Activated CD4-positive, alpha-beta T cell treated with anti-CD3 and anti-CD28 coated beads, Interleukin-2, amount 50 U/mL, for 48 hours (primary cell): Measurements from ENCODE around the gene USP2.
"Not testable (repeated sequence)": the region's sequence is repeated elsewhere in the genome, so short reads cannot be mapped to it uniquely, and the experiment has no call there.

Experiments
- DNase-seq, 2 experiments: peaks; one replicate each; pipeline ENCODE4 v3.0.0-alpha.2; 2020

USP2 gene

DNA sequence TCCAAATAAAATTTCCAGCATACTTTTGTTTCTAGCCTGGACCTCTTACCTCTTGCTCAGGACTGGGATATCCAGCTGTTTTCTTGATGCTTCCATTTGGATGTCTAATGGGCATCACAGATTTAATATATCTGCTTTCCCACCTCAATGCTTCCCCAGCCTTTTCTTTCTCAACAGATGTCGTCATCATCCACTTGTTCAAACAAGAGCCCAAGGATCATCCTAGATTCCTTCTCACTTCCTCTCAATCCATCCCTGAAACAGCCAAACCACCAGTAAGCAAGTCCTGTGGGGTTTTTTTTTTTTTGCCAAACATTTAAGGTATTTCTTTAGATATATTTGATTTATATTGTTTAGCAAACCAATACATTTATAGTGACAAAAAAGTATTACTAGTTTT is 29.0 kb upstream of the USP2 start:
- no peak for DNase-seq

DNA sequence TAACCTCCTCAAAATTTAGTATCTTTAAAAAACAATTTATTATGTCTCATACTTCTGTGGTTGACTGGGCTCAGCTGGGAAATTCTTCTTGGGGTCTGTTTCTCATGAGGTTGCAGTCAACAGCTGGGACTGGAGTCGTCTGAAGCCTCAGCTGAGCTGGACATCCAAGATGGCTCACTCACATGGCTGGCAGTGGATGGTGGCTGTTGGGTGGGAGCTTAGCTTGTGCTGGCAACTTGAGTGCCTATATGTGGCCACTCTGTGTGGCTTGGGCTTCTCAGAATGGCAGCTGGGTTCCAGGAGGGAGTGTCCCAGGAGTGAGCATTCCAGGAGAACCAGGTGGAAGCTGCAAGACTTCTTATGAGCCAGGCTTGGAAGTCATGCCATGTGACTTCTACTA is 28.2 kb upstream of the USP2 start:
- no peak for DNase-seq

- DNase-seq, result no peak
Observed at GRCh38 chr11:119406005-119406404, 24.5 kb upstream of the USP2 start.

DNA sequence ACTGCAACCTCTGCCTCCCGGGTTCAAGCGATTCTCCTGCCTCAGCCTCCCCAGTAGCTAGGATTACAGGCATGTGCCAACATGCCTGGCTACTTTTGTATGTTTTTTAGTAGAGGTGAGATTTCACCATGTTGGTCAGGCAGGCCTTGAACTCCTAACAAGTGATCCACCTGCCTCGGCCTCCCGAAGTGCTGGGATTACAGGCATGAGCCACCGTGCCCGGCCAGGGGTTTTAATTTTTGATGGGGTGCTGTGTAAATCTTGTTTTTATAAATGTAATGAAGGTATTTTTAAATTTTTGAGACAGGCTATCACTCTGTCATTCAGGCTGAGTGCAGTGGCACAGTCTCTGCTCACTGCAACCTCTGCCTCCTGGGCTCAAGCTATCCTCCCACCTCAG is 24.0 kb upstream of the USP2 start:
- DNase-seq, result not testable (repeated sequence)

DNA sequence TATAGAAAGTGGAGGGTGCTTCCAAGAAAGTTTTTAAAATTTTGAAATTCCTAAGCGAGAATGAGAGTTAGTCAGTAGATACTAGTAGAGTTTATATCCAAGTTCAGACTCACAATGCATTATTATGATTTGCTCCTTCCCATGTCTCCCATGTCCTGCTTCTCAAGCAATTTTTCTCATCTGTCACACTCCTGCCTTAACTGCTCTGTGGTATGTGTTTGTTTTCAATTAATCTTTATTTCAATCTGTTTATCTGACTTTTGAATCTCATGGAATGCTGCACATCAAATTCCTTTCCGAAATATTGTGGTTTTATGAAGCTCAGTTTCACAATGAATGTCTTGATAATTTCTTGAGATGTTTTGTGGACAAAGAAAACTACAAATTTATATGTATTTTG is 23.4 kb upstream of the USP2 start:
- DNase-seq, result no peak

DNA sequence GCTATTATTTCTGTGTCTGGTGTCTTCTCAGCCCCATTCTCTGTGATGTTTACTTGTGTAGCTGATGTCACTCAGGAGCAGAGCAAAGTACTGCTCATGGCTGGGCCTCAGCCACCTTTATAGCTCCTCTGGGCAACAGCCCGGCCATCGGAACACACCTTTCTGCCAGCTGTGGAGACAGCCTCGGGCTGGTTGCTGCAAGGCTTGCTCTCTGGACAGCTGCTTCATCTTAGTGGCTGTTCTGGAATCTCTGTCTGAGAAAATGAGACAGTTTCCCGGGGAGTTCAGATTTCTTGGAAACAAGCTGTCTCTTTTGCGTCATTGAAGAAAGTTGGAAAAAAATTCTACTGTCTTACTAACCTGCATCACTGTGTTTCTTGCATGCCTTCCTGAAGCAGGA is 21.5 kb upstream of the USP2 start:
- no peak for DNase-seq

DNA sequence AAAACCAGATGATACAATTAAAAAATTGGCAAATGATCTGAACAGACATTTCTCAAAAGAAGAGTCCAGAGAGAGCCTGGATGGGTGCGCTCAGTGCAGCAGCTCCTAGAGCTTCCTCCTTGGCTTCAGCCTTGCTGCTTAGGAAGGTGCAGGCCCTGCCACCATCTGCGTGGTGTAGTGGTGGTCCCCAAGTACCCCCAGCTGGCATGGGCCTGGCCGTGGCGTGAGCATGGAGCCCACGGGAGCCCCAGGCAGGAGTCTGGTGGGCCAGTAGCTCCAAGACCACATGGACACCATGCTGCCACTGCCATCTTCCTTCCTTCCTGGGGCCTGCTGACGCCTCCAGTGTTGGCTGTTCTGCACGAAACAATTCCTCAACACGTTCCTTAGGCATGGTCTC is 21.0 kb upstream of the USP2 start:
- no peak for DNase-seq

DNA sequence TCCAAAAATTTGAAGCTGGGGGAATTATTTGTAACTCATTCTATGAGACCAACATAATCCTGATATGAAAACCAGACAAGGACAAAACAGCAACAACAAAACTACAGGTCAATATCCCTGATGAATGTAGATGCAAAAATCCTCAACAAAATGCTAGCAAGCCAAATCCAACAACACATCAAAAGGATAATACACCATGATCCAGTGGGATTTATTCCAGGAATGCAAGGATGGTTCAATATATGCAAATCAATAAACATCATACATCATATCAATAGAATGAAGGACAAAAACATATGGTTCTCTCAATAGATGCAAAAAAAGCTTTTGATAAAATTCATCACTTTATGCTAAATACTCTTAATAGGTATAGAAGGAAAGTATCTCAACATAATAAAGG is 19.4 kb upstream of the USP2 start:
- no peak for DNase-seq

- no peak for DNase-seq
Observed at GRCh38 chr11:119397740-119398139, 16.2 kb upstream of the USP2 start.

DNA sequence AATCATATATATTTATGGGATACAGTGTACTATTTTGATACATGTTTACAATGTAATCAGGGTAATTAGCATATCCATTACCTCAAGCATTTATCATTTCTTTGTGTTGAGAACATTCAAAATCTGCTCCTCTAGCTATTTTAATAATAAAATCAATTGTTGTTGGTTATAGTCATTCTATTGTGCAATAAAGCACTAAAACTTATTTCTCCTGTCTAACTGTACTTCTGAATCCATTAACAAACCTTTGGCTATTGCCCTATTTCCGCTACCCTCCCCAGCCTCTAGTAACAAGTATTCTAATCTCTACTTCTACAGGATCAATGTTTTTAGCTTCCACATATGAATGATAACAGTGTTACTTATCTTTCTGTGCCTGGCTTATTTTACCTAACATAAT is 15.3 kb upstream of the USP2 start:
- DNase-seq, result no peak

- DNase-seq, result no peak
Observed at GRCh38 chr11:119391275-119391674, 9.8 kb upstream of the USP2 start.

DNA sequence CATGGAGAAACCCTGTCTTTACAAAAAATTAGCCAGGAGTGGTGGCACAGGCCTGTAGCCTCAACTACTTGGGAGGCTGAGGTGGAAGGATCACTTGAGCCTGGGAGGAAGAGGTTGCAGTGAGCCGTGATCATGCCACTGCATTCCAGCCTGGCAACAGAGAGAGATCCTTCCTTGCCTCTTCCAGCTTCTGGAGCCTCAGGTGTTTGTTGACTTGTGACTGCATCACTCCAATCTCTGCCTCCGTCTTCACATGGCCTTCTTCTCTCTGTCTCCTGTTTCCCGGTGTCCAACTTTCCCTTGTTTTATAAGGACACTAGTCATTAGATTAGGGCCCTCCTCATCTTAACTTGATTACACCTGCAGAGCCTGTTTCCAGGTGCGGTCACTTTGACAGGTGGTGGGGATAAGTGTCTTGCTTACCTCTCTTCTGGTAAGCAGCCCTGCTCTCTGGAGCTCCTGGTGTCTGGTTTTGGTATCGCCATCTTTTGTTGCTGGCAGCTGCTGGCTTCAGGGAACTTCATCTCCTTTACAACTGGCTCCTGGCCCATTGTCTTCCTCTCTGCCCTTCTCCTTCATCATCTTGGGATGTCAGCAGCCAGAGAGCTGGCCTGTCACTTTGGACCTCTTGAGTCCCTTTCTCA is 8.2 kb upstream of the USP2 start:
- no peak for DNase-seq

- DNase-seq, result no peak
Observed at GRCh38 chr11:119388103-119388502, 6.6 kb upstream of the USP2 start.

DNA sequence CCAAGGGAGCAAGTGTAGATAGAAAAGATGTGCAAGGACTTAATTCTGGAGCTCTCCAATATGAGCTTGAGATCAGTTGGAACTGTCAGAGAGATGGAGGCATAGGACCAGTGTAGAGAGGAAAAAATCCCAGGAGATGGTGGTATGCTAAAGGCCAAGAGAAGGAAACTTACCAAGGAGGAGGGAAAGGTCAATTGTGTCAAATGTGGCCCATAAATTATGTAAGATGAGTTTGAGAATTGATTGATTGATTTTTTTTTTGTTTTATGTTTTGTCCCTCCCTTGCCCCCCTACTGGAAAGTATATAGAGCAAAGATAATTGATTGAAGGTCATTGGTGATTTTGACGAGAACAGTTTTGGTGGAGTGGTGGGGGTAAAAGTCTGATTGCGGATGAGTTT is 2.8 kb upstream of the USP2 start:
- DNase-seq, result no peak

GRCh38 chr11:119382513-119382912 is 1.0 kb upstream of the USP2 start:
- not testable (repeated sequence) for DNase-seq

- no peak for DNase-seq
Observed at GRCh38 chr11:119382101-119382500, 611 bp upstream of the USP2 start.

GRCh38 chr11:119380827-119381180 is 686 bp downstream of the USP2 start:
- no peak for DNase-seq

DNA sequence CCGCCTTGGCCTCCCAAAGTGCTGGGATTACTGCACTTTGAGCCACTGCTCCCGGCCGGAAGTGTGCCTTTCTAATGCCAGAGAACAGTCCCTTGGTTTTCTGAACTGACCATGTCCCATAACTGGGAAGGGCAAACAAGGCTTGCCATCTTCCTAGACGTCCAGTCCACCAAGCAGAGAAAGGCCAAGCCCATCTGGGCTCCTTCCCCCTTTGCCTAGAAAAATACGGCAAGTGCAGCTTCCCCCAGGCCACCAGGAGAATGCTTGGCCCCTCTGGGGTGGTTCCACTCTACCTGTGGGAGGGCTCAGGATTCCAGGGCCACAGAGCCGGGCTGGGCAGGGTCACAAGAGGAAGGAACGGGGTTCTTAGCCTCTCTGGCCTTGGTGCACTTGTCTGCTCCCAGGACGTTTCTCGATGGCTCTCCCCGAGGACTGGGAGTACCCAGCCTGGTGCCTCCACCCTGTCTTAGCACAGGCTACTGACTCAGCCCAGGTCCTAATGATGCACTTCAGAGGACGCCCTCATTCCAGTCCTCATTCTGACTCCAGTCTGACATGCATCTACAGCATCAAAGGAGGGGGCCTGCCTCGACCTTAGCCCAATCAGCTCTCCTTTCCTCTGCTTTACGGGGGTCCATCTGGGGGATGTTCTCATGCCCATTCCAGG is 1.2 kb downstream of the USP2 start:
- no peak for DNase-seq

- DNase-seq, result no peak
Observed at GRCh38 chr11:119378851-119379465, 2.5 kb downstream of the USP2 start.

GRCh38 chr11:119377961-119378667 is 3.4 kb downstream of the USP2 start:
- no peak for DNase-seq

- DNase-seq, result no peak
Observed at GRCh38 chr11:119377112-119377901, 4.2 kb downstream of the USP2 start.

DNA sequence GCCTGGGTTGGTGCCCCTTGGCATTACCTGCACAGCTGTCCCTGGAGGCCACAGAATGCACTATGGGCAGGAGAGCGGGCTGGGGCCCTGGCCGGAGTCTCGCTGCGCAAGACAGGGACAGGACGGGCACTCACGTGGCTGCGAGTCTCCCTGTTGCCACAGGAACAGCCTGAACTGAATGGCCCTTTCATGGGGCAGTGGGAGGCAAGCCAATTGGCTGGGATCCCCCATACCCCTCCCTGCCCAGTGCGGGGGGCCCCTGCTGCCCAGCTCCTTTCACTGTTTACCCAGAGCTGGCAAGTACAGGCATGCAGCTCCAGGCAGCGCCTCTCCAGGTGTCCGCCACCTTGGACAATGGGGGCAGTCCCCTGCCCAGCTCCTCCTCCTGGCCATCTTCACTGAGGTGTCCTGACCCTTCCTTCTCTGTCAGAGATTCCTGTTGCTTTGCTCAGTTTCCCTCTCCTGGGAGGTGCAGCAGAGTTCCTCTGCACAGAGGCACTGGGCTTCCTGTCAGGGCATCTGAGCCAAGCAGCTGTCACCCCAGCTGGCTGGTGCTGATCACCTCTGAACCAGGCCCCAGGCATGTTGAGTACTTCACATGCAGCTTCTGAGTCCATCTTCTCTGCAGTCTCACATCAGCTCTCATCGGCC is 5.2 kb downstream of the USP2 start:
- DNase-seq, result no peak
